Stomach (tissue), 4 donors: ENCODE data around the gene HNRNPLL.

ENCODE experiments used
- CTCF ChIP-seq, 7 experiments: fragments of 450-650 bp in 4 of 7; fragments of 200-600 bp in 3 of 7; sonication (generic) in 3 of 7; IDR thresholded peaks; one replicate each; pipeline ENCODE4 v1.5.1; 2016 to 2019; ENCODE audit warnings: antibody characterized with exemption in 7 of 7, control low read depth in 2 of 7, mild to moderate bottlenecking in 1 of 7
- POLR2A ChIP-seq, 4 donors: fragments of 450-650 bp; IDR thresholded peaks; one replicate each; pipeline ENCODE4 v1.6.1; 2016; ENCODE audit warnings: antibody characterized with exemption in 4 of 4, control low read depth in 2 of 4, mild to moderate bottlenecking in 1 of 4, moderate library complexity in 1 of 4
- POLR2AphosphoS5 ChIP-seq, 3 donors: sonication (generic); formaldehyde crosslinking; IDR thresholded peaks; one replicate each; pipeline ENCODE4 v1.6.1; 2016; ENCODE audit warnings: antibody characterized with exemption in 3 of 3

GRCh38 chr2:38571193-38571592 lies 31.5 kb downstream of the HNRNPLL start:
- no peak for TF ChIP-seq CTCF (IDR thresholded peaks at IDR 0.05)
- TF ChIP-seq POLR2AphosphoS5 (IDR thresholded peaks at IDR 0.05), result no peak
- no peak for TF ChIP-seq POLR2A (IDR thresholded peaks at IDR 0.05)
